ENCODE results near the gene NEUROG1. TPM values are rescaled to one million over a fixed set of nuclear protein-coding genes. Genes with fewer than 3 reads are reported as not detected.

Gene NEUROG1
- total RNA-seq, 3 donors from 2014 or later (not counting 1 experiment from before 2014, with no cell fraction given) = not detected

GRCh38 chr5:135484674-135485086 is 51.1 kb downstream of the NEUROG1 start:
- WGBS (ENCODE audit: insufficient coverage) = 83% methylated on average over 5 of the region's 5 CpGs
- H3K27me3 ChIP-seq (ENCODE audit: control insufficient read depth, insufficient read depth, low read length) = peaks cover 12% of the 10 kb centered on the region
- peaks cover 0 to under 1% of the 10 kb centered on the region in 2 donors for H3K4me1 Mint-ChIP-seq

More at GRCh38 chr5:135484674-135485086, 51.1 kb downstream of the NEUROG1 start:
- ATAC-seq (no peak), DNase-seq (no peak)
- intact Hi-C loops (cut with micrococcal nuclease) = no loop called here
- TF ChIP-seq, protein P1, sequence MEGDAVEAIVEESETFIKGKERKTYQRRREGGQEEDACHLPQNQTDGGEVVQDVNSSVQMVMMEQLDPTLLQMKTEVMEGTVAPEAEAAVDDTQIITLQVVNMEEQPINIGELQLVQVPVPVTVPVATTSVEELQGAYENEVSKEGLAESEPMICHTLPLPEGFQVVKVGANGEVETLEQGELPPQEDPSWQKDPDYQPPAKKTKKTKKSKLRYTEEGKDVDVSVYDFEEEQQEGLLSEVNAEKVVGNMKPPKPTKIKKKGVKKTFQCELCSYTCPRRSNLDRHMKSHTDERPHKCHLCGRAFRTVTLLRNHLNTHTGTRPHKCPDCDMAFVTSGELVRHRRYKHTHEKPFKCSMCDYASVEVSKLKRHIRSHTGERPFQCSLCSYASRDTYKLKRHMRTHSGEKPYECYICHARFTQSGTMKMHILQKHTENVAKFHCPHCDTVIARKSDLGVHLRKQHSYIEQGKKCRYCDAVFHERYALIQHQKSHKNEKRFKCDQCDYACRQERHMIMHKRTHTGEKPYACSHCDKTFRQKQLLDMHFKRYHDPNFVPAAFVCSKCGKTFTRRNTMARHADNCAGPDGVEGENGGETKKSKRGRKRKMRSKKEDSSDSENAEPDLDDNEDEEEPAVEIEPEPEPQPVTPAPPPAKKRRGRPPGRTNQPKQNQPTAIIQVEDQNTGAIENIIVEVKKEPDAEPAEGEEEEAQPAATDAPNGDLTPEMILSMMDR (IDR thresholded peaks at IDR 0.05) = no peak
- Mint-ChIP-seq H3K36me3 (no peaks in the 10 kb centered on the region), H3K27ac (no peak overlapping the region), H3K27me3 (ENCODE audit: low read depth in 2 of 2) (peaks cover 40 to 50% of the 10 kb centered on the region in 2 donors), H3K9me3 (no peaks in the 10 kb centered on the region), H3K4me3 (no peak overlapping the region)
- Histone ChIP-seq H3K27ac (ENCODE audit: low read length) (no peak overlapping the region), H3K4me1 (ENCODE audit: control insufficient read depth, insufficient read depth, low read length) (no peaks in the 10 kb centered on the region), H3K36me3 (ENCODE audit: control insufficient read depth, insufficient read depth, low read length) (no peaks in the 10 kb centered on the region), H3K9me3 (ENCODE audit: control insufficient read depth, insufficient read depth, low read length) (no peaks in the 10 kb centered on the region), H3K4me3 (ENCODE audit: low read length) (no peak overlapping the region)

Other genes starting within 250 kb of the NEUROG1 start
- 100 to 1,000 TPM; 139 to 160 (median 139) TPM for gene MACROH2A1, start 136.7 kb downstream of the NEUROG1 start, total RNA-seq
- gene DCANP1, start 88.6 kb downstream of the NEUROG1 start, total RNA-seq = under 1 TPM in 1 of 3 donors, not detected in 2; 0.07 TPM
- gene TIFAB, start 83.6 kb downstream of the NEUROG1 start, total RNA-seq = under 1 TPM in 2 of 3 donors, not detected in 1; 0.05 to 0.21 TPM
- not detected for gene CXCL14, start 43.0 kb upstream of the NEUROG1 start, total RNA-seq

All from natural killer cell (primary cell).